Measurements from ENCODE around the gene SLC26A4.

DNA sequence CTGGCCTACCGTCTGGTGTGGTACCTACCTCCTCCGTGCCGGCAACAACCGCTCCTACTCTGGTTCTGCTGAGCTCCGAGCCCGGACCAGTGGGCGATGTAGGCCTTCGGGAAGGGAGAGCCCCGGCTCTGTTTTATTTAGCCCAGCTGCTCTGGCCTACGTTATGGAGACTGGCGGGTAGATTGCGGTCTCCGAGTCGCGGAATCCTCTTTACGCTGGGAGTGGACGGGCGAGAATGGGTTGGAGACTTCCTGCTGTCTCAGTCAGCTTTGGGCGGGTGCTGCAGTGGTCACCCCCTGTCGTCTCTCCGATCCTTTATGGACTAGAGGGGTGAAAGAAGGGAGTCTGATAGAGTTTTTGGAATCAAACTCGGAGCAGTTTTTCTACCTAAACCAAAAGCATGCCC, 83.7 kb downstream of the SLC26A4 start:
- TF ChIP-seq EZH2 (IDR thresholded peaks at IDR 0.05; ENCODE audit: borderline replicate concordance, low read depth, low read length, severe bottlenecking) = no peak
- TF ChIP-seq, protein P1, sequence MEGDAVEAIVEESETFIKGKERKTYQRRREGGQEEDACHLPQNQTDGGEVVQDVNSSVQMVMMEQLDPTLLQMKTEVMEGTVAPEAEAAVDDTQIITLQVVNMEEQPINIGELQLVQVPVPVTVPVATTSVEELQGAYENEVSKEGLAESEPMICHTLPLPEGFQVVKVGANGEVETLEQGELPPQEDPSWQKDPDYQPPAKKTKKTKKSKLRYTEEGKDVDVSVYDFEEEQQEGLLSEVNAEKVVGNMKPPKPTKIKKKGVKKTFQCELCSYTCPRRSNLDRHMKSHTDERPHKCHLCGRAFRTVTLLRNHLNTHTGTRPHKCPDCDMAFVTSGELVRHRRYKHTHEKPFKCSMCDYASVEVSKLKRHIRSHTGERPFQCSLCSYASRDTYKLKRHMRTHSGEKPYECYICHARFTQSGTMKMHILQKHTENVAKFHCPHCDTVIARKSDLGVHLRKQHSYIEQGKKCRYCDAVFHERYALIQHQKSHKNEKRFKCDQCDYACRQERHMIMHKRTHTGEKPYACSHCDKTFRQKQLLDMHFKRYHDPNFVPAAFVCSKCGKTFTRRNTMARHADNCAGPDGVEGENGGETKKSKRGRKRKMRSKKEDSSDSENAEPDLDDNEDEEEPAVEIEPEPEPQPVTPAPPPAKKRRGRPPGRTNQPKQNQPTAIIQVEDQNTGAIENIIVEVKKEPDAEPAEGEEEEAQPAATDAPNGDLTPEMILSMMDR (IDR thresholded peaks at IDR 0.05; ENCODE audit: borderline replicate concordance, extremely low read depth, low read length, poor library complexity, severe bottlenecking) = no peak
